ENCODE results near the gene SLC22A17.

DNA sequence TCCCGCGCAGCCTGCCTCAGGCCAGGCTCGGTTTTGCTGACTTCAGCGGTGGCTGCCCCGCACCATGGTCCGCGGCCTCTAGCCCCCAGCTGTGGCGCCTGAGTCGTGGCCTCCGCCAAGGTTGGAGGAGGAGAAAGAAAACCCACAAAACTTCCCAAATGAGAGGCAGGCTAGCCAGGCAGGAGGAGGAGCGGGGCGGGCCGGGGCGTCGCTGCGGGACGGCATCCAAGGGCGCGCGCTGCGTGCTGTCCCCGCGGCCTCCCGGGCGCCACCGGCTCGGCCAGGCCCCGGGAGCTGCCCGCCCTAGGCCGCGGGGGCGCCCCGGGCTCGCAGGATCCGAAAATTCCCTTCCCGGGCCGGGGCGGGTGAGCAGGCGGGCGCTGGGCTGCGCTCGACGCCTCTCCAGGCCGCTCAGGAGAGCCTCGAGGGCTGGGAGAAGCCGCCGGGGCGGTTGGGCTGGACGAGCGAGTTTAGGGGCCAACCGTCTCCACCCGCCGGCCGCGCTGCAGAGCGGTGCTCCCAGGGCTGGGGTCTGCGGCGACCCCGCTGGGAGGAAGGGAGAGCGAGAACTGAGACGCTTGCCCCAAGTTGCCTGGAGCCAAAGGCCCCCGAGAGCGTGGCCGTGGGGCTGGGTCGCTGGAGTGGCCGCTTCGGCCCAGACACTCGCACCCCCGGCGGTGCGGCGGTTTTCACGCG is 12.5 kb upstream of the SLC22A17 start, which contains the start of gene EFS:
- TF ChIP-seq HDAC2 (CRISPR knock-in tag; IDR thresholded peaks at IDR 0.05) = no peak
- no peak for TF ChIP-seq SRF (IDR thresholded peaks at IDR 0.05; ENCODE audit: low read depth, low read length)
- TF ChIP-seq, protein P1, sequence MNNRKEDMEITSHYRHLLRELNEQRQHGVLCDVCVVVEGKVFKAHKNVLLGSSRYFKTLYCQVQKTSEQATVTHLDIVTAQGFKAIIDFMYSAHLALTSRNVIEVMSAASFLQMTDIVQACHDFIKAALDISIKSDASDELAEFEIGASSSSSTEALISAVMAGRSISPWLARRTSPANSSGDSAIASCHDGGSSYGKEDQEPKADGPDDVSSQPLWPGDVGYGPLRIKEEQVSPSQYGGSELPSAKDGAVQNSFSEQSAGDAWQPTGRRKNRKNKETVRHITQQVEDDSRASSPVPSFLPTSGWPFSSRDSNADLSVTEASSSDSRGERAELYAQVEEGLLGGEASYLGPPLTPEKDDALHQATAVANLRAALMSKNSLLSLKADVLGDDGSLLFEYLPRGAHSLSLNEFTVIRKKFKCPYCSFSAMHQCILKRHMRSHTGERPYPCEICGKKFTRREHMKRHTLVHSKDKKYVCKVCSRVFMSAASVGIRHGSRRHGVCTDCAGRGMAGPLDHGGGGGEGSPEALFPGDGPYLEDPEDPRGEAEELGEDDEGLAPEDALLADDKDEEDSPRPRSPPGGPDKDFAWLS (CRISPR knock-in tag; IDR thresholded peaks at IDR 0.05; ENCODE audit: borderline replicate concordance) = no peak
